H9 (cell line): ENCODE data around the gene PHEX. TPM values are rescaled to one million over a fixed set of nuclear protein-coding genes. Genes with fewer than 3 reads are reported as not detected.

ENCODE experiments used
- DNase-seq: peaks from one replicate; pipeline ENCODE4 v3.0.0-alpha.2; 2017
- H2AFZ ChIP-seq: one replicate; pipeline ENCODE4 v1.6.1; 2013; ENCODE audit warnings: mild to moderate bottlenecking, low read length, control low read depth, moderate library complexity
- H2AK5ac ChIP-seq: 2 replicates; pipeline ENCODE4 v1.6.1; 2013; ENCODE audit warnings: low read length, control low read depth, mixed read lengths; ENCODE audit not compliant: insufficient read length
- H2BK120ac ChIP-seq: one replicate; pipeline ENCODE4 v1.6.1; 2013; ENCODE audit warnings: low read depth, mild to moderate bottlenecking, low read length, control low read depth, inconsistent platforms; ENCODE audit not compliant: poor library complexity, severe bottlenecking
- H2BK12ac ChIP-seq: 2 replicates; pipeline ENCODE4 v1.6.1; 2013; ENCODE audit warnings: low read length, control low read depth, mixed read lengths, low read depth; ENCODE audit not compliant: insufficient read length
- H2BK15ac ChIP-seq: 2 replicates; pipeline ENCODE4 v1.6.1; 2013; ENCODE audit warnings: low read depth, low read length, control low read depth
- H2BK20ac ChIP-seq: one replicate; pipeline ENCODE4 v1.6.1; 2013; ENCODE audit warnings: low read depth, mild to moderate bottlenecking, low read length, control low read depth, inconsistent platforms; ENCODE audit not compliant: poor library complexity, severe bottlenecking
- H2BK5ac ChIP-seq: 2 replicates; pipeline ENCODE4 v1.6.1; 2013; ENCODE audit warnings: low read length, control low read depth, mixed read lengths; ENCODE audit not compliant: insufficient read length
- H3K14ac ChIP-seq: 2 replicates; pipeline ENCODE4 v1.6.1; 2013; ENCODE audit warnings: low read length, control low read depth; ENCODE audit not compliant: insufficient read depth
- H3K18ac ChIP-seq: 2 replicates; pipeline ENCODE4 v1.6.1; 2013; ENCODE audit warnings: low read depth, mild to moderate bottlenecking, mixed read lengths, low read length, control low read depth; ENCODE audit not compliant: insufficient read length
- H3K23ac ChIP-seq: 2 replicates; pipeline ENCODE4 v1.6.1; 2013; ENCODE audit warnings: low read length, control low read depth, mixed read lengths, low read depth; ENCODE audit not compliant: insufficient read length
- H3K23me2 ChIP-seq: 2 replicates; pipeline ENCODE4 v1.6.1; 2013; ENCODE audit warnings: low read depth, mild to moderate bottlenecking, mixed read lengths, low read length, control low read depth; ENCODE audit not compliant: insufficient read length, poor library complexity, severe bottlenecking
- H3K27ac ChIP-seq: 2 replicates; pipeline ENCODE4 v1.5.1; 2013; ENCODE audit warnings: low read length, control low read depth, mixed read lengths, low read depth; ENCODE audit not compliant: insufficient read length
- H3K27me3 ChIP-seq: 2 replicates; pipeline ENCODE4 v1.6.1; 2013; ENCODE audit warnings: low read length, control low read depth, inconsistent platforms; ENCODE audit not compliant: insufficient read depth
- H3K4ac ChIP-seq: 2 replicates; pipeline ENCODE4 v1.6.1; 2013; ENCODE audit warnings: low read depth, mild to moderate bottlenecking, control low read depth, inconsistent platforms, low read length, moderate library complexity
- H3K4me1 ChIP-seq: 2 replicates; pipeline ENCODE4 v1.6.1; 2013; ENCODE audit warnings: low read length, control low read depth, inconsistent platforms; ENCODE audit not compliant: insufficient read depth
- H3K4me2 ChIP-seq: 2 replicates; pipeline ENCODE4 v1.6.1; 2013; ENCODE audit warnings: low read length, control low read depth, mixed read lengths; ENCODE audit not compliant: insufficient read length, insufficient read depth
- H3K56ac ChIP-seq: 2 replicates; pipeline ENCODE4 v1.6.1; 2013; ENCODE audit warnings: low read depth, mild to moderate bottlenecking, mixed read lengths, low read length, control low read depth; ENCODE audit not compliant: insufficient read length
- H3K79me1 ChIP-seq: 2 replicates; pipeline ENCODE4 v1.6.1; 2013; ENCODE audit warnings: low read depth, mild to moderate bottlenecking, moderate library complexity, low read length, control low read depth, inconsistent platforms; ENCODE audit not compliant: insufficient read depth, poor library complexity, severe bottlenecking
- H3K79me2 ChIP-seq: 2 replicates; pipeline ENCODE4 v1.6.1; 2013; ENCODE audit warnings: low read length, control low read depth, inconsistent platforms; ENCODE audit not compliant: insufficient read depth
- H3K9ac ChIP-seq: 2 replicates; pipeline ENCODE4 v1.6.1; 2013; ENCODE audit warnings: low read length, control low read depth, mixed read lengths; ENCODE audit not compliant: insufficient read length; ENCODE audit errors: extremely low read depth
- H3K9me3 ChIP-seq: one replicate; pipeline ENCODE4 v1.6.1; 2013; ENCODE audit warnings: low read depth, low read length, inconsistent platforms; ENCODE audit not compliant: control insufficient read depth
- H3T11ph ChIP-seq: one replicate; pipeline ENCODE4 v1.6.1; 2013; ENCODE audit warnings: mild to moderate bottlenecking, low read length, control low read depth, inconsistent platforms
- H4K20me1 ChIP-seq: one replicate; pipeline ENCODE4 v1.6.1; 2013; ENCODE audit not compliant: control insufficient read depth, insufficient read length, insufficient read depth
- H4K5ac ChIP-seq: 2 replicates; pipeline ENCODE4 v1.6.1; 2013; ENCODE audit warnings: low read depth, mild to moderate bottlenecking, mixed read lengths, low read length, control low read depth; ENCODE audit not compliant: insufficient read length
- H4K8ac ChIP-seq: replicated peaks from 2 replicates; pipeline ENCODE4 v1.6.1; 2013; ENCODE audit warnings: low read length, control low read depth, mixed read lengths, low read depth; ENCODE audit not compliant: insufficient read length
- H4K91ac ChIP-seq: 2 replicates; pipeline ENCODE4 v1.6.1; 2013; ENCODE audit warnings: low read depth, mild to moderate bottlenecking, moderate library complexity, mixed read lengths, low read length, control low read depth; ENCODE audit not compliant: insufficient read length
- H3K27ac Mint-ChIP-seq, 3 experiments: 2 replicates in 2 of 3; 3 replicates in 1 of 3; pipeline ENCODE4 v1.8.0; 2020 to 2021; ENCODE audit warnings: mixed read lengths in 3 of 3, mild to moderate bottlenecking in 1 of 3, moderate library complexity in 1 of 3
- H3K27me3 Mint-ChIP-seq: 2 replicates; pipeline ENCODE4 v1.8.0; 2021; ENCODE audit warnings: low read depth, mild to moderate bottlenecking, moderate library complexity, mixed read lengths
- H3K36me3 Mint-ChIP-seq, 3 experiments: 2 replicates in 2 of 3; 3 replicates in 1 of 3; pipeline ENCODE4 v1.8.0; 2020 to 2021; ENCODE audit warnings: low read depth in 3 of 3, mixed read lengths in 3 of 3; ENCODE audit not compliant: insufficient read depth in 1 of 3
- H3K4me1 Mint-ChIP-seq, 2 experiments: 2 replicates each; pipeline ENCODE4 v1.8.0; 2020; ENCODE audit warnings: mixed read lengths in 2 of 2
- H3K4me3 Mint-ChIP-seq, 2 experiments: 2 replicates in 1 of 2; 3 replicates in 1 of 2; pipeline ENCODE4 v1.8.0; 2020 to 2021; ENCODE audit warnings: mild to moderate bottlenecking in 2 of 2, mixed read lengths in 2 of 2, moderate library complexity in 1 of 2
- H3K9me3 Mint-ChIP-seq, 2 experiments: 2 replicates in 1 of 2; 3 replicates in 1 of 2; pipeline ENCODE4 v1.8.0; 2020; ENCODE audit warnings: mild to moderate bottlenecking in 2 of 2, mixed read lengths in 2 of 2, moderate library complexity in 1 of 2
- CTCF ChIP-seq: fragments of 200-600 bp; sonication (generic); conservative IDR thresholded peaks from 3 replicates; pipeline ENCODE4 v1.8.0; 2021; ENCODE audit warnings: antibody characterized with exemption, mild to moderate bottlenecking
- WGBS: extraction: QIAGEN DNeasy Blood & Tissue Kit; methylation state at CpG from one replicate; pipeline ENCODE4 v1.1.7; 2013; ENCODE audit warnings: missing lambda C conversion rate, low lambda C conversion rate, mixed read lengths; ENCODE audit not compliant: insufficient read length; ENCODE audit errors: extremely low coverage; 5-methylcytosine and 5-hydroxymethylcytosine counted together
- total RNA-seq: library from RNA; stranded (reverse); gene quantifications from 2 replicates; pipeline ENCODE4 v1.2.1, GENCODE V29; 2021

The PHEX gene
- total RNA-seq, 1 experiment from 2014 or later = 0.11 TPM

GRCh38 chrX:22090181-22090580 lies 58.1 kb downstream of the PHEX start:
- no peaks in the 10 kb centered on the region for H3K23me2 ChIP-seq
- no peak overlapping the region for H3K18ac ChIP-seq
- H3K9me3 ChIP-seq = peaks cover 3% of the 10 kb centered on the region
- no peaks in the 10 kb centered on the region for H3K79me1 ChIP-seq
- no peak overlapping the region for H2AK5ac ChIP-seq
- no peak overlapping the region for H4K5ac ChIP-seq
- no peak for DNase-seq
- H3K4me1 ChIP-seq = peaks cover 2% of the 10 kb centered on the region; the same call in 1 of the 2 replicates
- no peak overlapping the region for H2AFZ ChIP-seq
- H3K27ac ChIP-seq = no peak overlapping the region
- H3K4me2 ChIP-seq = no peak overlapping the region
- H3K56ac ChIP-seq = no peak overlapping the region
- no peak overlapping the region for H3K9ac ChIP-seq
- no peaks in the 10 kb centered on the region for H3K27me3 ChIP-seq
- no CpG with 5 or more reads among the region's 4 CpGs for WGBS
- no peak overlapping the region for H2BK120ac ChIP-seq
- H4K8ac ChIP-seq = no peak overlapping the region
- H4K20me1 ChIP-seq = no peaks in the 10 kb centered on the region
- no peak overlapping the region for H2BK5ac ChIP-seq
- no peak overlapping the region for H2BK20ac ChIP-seq
- no peak overlapping the region for H3K4ac ChIP-seq
- H3K23ac ChIP-seq = no peak overlapping the region
- Mint-ChIP-seq H3K9me3 (peaks cover 0 to 23% of the 10 kb centered on the region in 2 experiments; a peak in 3 of 5 replicates), H3K27me3 (no peaks in the 10 kb centered on the region), H3K36me3 (no peaks in the 10 kb centered on the region; a peak in 1 of 7 replicates), H3K27ac (no peak overlapping the region), H3K4me1 (peaks cover 8 to 10% of the 10 kb centered on the region in 2 experiments), H3K4me3 (no peak overlapping the region)
- H4K91ac ChIP-seq = no peak overlapping the region
- H2BK12ac ChIP-seq = no peak overlapping the region
- no peak overlapping the region for H3K14ac ChIP-seq
- H3K79me2 ChIP-seq = no peaks in the 10 kb centered on the region
- no peak for TF ChIP-seq CTCF
- H3T11ph ChIP-seq = no peak overlapping the region
- H2BK15ac ChIP-seq = no peak overlapping the region
